Stimulated activated CD4-positive, alpha-beta T cell treated with anti-CD3 and anti-CD28 coated beads, TNF-alpha, amount 100 ng/mL, for 1 hour (primary cell): ENCODE data around the gene NFKBIL1.
A peak's percentile ranks its signal among the peaks of the same experiment; 100 is the strongest.
"Not testable (repeated sequence)": the region's sequence is repeated elsewhere in the genome, so short reads cannot be mapped to it uniquely, and the experiment has no call there.

Experiments used
- DNase-seq, 3 donors: peaks; one replicate each; pipeline ENCODE4 v3.0.0-alpha.2; 2020; ENCODE audit warnings: low read depth in 3 of 3, low spot score in 1 of 3

NFKBIL1 gene

DNA sequence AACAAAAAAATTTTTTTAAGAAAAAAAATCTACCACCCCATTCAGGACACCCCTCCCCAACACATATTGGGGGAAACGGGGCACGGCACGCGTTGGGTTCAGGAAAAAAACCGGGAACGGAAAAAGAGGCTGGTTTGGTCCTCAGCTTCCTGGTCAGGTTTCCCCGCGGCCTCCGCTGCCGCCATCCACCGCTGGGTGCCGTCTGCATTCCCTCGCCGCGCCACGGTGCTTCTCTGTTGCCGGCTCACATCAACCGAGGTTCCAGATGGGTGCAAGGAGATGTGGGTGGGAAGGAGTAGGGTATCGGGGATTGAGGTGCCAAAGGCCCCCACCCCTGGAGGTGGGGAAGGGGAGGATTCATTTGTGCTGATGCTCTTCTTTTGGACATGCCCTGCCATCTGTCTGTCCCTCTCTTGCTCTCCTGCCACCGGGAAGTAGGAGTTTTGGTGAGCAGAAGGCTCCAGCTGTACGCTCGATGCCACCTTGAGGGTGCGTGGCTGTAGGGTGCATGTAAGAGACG lies 12.8 kb upstream of the NFKBIL1 start:
- DNase-seq, result no peak

DNA sequence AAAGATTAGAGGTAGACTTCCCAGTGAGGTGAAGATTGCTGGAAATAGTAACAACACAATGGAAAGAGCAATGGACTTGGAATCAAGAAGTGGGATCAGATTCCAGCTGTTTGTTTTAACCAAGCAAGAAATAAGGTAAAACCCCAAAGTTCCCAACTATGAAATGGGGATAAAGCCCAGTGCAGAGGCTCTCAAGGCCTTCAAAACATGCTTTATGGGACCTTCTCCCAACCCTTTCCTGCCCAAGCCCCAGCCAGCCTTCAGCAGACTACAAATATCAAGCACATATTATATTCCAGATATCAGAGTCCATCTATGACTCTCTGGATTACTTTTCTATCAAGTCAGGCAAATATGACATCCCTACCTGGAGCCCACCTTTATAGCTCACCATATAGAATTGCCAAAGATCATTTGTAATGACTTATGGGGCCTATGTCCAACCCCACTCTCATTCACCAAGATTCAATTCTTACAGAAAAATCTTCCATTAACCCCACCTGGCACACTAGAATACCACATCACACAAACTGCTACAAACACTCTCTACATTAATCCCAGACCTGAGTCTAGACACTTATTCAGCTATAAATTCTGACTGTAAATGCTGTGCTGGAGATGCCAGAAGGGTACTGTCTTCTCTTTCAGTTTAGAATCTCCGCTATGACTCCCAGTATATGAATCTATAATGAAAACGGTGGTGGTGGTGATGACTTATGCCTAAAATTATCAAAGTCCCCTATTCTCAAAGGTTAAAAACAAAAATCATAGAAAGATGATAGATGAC lies 11.7 kb upstream of the NFKBIL1 start:
- no peak for DNase-seq

DNA sequence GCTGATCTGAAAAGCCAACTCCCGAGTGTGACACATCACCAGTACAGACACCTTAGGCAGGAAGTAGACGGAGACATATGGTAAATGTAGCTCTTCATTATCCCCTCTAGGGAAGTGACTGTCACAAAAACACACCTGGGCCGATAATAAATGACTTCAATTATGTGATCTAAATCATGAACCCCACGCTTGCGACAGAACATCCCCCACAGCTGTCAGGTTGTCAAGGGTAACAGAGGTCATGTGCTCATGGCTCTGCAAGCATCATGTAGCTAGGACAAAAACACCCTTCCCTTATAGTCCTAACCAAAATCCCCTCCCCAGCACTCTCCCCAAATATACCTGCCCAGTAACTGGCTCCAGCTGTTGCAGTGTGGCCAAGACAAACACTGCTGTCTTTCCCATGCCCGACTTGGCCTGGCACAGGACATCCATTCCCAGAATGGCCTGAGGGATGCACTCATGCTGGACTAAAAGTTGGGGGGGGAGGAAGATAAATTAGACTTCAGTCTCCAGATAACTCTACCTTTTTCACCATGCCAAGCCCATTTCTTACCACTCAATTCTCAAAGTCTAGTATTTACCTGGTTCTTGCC lies 8.5 kb upstream of the NFKBIL1 start:
- DNase-seq, result no peak

DNA sequence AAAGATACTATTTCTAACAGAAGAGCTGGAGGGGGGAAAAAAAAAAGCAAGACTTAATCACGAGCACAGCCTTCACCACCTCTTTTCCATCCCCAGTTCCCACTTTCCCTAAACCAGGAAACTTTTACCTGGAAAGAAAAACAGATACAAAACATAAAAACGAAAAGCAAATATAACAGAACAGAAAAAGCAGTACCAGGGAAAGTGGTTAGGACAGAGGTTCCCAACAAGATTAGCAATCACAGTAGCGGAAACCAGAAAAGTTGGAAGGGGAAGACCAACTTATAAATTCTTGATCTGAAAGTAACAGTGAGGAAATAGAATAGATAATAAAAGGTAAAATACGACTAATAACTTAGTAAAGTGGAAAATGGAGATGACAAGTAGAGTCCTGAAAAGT lies 6.8 kb upstream of the NFKBIL1 start:
- no peak for DNase-seq

DNA sequence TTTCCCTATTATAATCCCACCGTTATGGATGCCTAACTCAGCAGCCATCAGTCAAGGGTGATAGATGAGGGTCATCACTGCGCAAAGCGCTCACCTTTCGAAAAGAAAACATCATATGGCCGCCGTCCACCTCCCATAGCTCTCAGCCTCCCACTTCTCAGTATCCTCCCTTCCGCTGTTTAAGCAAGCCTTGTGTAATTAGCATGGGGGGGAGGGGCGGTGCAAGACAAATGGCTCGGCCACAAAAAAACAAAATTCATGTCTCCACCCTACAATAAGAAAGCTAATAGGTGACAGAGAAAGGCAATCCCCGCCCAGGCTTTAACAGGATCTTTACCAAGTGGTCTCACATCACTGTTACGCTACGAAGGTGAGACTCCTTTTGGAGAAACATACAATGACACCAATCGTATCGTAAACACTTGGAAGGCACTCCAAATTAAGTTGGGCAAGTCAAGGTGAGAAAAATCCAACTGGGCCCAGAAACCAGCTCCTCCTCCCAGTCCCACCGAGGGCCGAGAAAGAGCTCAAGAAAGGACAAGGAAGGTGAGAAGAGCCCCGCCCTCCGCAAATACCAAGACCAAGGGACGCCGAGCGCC lies 6.2 kb upstream of the NFKBIL1 start:
- DNase-seq, result peak in 1 of 3 donors; percentile 37

DNA sequence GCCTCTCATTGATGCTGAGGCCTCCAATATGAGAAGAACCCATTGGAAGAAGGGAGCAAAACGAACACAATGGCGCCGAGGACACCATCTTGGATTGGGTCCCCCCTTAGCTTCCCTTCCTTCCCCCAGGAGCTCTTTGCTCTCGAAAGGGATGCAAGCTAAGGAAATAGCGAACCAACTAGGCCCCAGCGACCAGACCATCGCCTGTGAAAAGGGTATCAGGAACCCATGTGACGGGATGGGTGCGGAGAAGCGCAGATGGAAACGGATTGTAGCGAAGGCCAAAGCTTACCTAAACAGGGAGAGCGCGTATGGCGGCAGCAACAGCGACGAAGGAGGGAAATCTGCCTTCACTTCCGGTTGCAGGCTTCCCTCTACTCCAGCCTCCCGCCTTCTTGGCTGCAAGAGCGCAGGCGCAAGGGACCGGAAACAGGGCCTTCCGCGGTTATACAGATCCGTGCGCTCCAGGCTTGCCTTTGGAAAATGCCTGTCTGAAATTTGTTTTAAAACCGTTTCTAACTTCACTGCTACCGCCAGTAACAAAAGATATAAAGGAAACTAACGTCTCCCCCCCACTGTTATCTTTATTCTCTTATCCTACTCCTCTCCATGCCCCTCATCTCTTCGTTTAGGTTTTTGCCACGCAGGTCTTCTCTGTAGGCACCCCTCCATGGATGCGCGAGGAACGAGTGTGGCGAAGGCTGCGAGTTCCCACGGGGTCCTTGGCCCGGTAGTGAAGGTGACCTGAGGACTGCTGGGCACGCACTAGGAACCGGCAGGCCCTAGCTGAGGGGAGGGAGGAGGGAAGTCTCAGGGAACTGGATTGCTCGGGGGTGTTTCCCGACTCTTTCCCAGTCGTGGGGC lies 5.5 kb upstream of the NFKBIL1 start, which contains the start of gene DDX39B:
DDX39B (minus strand) TSS at position 346 of the 864 bp plus-strand sequence. CDS start 1,471 bp downstream, outside the sequence.
- DNase-seq, result peak; percentile 80 to 91 (median 86)

DNA sequence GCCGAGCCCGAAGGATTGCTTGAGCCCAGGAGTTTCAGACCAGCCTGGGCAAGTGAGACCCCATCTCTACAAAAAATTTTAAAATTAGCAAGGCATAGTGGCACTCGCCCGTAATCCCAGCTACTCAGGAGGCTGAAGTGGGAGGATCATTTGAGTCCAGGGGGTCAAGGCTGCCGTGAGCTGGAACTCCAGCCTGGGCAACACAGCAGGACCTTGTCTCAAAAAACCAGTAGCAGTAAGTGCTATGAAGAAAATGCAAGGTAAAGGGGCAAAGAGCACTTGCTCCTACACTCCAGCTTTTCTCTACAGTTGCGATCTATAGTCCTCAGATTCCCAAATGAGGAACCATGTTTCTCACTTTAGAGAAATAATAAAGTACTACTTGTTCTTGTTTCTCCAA lies 3.8 kb upstream of the NFKBIL1 start:
- no peak for DNase-seq

DNA sequence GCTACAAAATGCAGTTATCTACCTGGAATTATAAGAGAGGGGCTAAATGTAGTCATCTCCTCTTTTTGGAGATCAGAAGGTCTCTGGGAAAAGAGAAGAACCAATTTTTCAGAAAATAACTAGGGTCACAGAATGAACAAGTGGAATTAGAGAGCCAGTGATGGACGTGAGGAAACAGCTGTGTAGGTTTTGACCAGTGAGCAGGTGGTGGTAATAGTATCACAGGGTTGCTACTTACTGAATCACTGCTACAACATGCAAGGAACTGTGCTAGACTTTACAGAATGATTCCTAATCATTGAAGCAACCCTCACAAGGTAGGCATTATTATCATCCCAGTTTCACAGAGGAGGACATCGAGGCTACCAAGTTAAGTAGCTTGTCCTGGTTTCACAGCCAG lies 2.7 kb upstream of the NFKBIL1 start:
- no peak for DNase-seq

DNA sequence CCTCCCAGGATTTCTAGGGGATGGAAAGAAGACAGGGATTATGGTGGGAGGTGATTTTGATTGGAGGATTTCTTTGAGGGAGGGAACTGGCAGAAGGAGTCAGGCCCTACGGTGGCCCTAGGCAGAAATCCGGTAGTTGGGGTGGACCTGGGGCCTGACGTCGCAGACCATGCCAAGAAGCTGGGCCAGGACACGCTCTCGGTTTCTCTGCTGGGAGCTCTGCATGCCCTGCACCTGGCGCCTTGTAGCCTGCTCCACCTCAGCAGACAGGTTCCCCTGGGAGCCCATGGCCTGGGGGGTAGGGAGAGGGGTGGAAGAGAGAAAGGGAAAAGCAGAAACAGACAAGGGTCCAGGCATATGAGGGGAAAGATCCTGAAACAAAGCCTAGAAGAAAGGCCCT lies 2.1 kb upstream of the NFKBIL1 start:
- no peak for DNase-seq

DNA sequence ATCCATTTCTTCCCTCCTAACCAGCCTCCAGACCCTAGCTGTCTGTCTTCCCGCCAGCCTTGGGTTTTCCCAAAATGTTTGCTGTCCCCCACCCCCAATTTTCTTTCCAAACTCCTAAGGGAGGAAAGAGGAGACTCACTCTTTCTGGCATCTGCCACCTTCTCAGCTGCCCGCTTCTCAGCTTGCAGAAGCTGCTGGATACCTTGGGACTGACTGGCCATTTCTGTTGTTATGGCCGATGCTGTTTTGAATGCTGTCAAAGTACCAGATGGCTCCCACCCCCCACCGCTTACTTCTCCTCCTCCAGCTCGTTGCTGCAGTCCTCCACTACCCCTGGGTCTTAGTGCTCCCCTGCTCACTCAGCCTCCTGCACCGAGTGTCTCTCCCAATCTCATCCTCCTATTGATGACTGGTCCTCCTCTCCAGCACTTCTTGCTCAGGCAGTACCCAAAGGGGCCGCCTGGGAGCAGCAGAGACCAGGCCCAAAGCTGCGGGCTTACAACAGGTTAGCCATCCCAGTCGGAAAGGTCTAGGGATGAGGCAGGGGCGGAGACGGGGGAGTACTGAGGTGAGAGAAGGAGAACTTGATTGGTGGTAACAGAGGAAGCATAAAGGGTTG lies 960 bp upstream of the NFKBIL1 start, which contains the start of gene ATP6V1G2:
ATP6V1G2 (minus strand) TSS at position 270 of the 619 bp plus-strand sequence; CDS start at position 221, 49 bp downstream.
- peak in 2 of 3 donors; percentile 68 to 79 for DNase-seq

DNA sequence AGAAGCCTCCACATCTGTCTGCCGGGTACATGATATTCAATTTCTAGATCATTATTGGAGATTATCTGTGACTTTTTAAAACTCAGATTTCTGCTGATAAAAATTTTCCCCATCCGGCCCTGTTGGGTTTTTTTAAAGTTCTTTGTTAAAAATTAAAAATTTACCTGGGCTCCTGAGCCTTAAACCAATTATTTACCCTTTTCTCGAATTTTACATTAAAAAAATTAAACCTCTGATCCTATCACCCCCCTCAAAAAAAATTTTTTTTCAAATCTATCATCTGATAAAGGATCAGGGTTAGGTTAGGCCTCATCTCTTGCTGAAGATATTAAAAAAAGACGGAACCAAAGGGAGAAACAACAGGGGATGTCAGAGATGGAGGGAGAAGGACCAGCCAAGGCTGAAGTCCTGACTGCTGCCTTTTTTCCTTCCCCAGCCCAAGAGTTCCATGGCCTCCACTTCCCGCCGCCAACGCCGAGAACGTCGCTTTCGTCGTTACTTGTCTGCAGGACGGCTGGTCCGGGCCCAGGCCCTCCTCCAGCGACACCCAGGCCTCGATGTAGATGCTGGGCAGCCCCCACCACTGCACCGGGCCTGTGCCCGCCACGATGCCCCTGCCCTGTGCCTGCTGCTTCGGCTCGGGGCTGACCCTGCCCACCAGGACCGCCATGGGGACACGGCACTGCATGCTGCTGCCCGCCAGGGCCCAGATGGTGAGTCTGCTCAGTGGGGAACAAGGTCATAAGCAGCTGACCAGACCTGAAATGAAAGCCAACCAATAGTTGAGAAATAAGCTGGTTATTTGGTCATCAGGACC lies 527 bp downstream of the NFKBIL1 start:
- no peak for DNase-seq

DNA sequence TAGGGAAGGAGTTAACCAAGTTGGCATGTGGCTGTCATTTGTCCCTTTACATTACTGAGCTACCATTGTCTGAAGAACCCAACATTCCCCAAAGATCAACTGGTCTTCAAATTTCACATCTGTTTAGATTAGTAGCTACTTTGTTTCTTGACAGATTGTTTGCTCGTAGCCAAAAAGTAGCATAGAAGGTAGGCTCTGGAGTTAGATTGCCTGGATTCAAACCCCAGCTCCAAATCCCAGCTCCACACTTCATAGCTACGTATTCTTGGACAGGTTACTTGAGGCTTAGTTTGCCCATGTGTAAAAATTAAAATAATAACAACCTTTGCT lies 1.1 kb downstream of the NFKBIL1 start:
- DNase-seq, result no peak

DNA sequence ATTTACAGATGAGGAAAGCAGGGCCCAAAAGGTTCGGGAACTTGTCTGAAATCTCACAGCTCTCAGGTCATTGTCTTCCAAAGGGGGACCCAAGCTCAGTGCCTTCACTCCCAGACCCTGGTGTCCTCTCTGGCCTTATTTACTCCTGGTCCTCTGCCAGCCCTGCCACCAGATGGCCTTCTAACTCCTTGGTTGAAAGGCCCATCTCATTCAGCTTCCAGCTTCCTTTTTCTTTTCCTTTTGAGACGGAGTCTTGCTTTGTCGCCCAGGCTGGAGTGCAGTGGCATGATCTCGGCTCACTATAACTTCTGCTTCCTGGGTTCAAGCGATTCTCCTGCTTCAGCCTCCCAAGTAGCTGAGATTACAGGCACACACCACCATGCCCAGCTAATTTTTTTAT lies 4.0 kb downstream of the NFKBIL1 start:
- DNase-seq, result not testable (repeated sequence)

DNA sequence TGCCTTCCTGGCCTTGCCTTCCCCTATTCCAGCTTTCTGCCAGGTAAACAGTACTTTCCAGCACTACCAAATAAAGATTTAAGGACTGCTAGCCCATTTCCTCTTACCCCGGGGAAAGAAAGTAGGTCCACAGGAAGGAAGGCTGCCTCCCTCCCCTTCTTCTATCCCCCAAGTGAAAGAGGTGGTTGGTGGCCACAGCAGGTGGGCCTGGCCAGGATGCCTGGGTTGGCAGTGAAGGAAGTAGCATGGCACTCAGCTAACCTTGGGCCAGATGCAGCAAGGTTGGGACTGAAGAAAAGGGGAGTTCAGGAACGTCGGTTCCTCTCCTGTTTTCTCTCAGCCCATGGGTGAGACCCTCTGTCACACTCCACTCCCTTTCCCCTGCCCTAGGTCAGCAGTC lies 8.9 kb downstream of the NFKBIL1 start:
- DNase-seq, result no peak

DNA sequence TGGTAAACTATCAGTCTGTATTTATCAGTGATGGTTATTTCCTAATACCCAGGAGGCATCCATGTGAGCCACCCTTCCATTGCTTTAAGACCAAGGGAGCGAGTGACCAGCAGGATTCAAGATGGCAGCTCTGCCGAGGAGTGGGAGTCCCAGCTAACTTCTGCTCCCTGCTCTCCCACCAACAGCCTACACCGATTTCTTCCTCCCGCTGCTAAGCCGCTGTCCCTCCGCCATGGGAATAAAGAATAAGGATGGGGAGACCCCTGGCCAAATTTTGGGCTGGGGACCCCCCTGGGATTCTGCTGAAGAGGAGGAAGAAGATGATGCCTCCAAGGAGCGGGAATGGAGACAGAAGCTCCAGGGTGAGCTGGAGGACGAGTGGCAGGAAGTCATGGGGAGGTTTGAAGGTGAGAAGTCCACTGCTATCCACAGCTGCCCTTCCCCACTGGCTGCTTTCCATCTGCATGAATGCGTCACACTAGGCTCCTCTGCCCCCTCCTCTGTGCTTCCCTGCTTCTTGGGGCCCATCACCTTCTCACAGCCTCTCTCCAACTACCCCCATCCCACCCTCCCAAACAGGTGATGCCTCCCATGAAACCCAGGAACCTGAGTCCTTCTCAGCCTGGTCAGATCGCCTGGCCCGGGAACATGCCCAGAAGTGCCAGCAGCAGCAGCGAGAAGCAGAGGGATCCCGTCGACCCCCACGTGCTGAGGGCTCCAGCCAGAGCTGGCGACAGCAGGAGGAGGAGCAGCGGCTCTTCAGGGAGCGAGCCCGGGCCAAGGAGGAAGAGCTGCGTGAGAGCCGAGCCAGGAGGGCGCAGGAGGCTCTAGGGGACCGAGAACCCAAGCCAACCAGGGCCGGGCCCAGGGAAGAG lies 10.3 kb downstream of the NFKBIL1 start:
- no peak for DNase-seq

DNA sequence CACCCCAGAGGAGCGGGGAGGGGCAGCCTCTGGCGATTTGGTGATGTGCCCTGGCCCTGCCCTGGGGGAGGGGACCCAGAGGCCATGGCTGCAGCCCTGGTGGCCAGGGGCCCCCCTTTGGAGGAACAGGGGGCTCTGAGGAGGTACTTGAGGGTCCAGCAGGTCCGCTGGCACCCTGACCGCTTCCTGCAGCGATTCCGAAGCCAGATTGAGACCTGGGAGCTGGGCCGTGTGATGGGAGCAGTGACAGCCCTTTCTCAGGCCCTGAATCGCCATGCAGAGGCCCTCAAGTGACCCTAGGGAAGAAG lies 10.9 kb downstream of the NFKBIL1 start:
- no peak for DNase-seq

DNA sequence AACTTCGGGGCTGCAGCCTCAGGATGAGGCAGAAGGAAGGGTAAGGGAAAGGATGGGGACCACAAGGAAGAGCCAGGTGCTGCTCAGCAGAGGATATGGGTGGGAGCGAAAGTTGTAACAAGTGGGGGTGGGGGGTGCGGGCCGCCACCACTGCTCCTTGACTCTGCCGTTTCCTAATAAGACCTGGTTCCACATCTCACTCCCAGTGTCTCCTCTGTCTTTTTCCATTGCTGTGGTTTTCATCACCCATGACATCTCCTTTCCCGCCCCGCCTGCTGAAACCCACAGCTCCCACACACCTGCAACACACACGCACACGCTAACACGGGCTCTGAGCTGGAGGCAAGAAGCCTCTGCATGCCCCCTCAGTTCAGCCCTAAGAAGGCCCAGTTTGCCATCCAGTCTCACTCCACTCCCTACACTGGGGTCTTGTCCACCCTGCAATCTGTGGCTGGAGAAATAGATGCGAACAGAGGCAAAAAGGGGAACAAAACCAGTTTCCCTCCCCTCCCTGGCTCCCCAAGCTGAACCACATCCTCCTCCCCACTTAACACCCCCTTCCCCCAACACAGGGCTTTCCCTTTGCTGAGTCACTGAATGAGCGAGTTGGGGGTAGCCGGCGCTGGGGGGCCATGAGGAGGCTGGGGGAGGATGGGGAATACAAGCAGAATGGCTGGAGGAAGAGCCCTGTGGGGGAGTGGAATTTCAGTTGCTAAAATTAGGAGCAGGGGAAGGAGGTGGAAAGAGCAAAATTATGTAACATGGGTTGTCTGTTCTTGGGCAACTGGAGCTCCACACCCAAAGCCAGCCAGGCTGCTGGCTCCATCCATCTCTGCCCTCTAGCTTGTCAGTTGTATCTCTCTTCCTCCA lies 11.5 kb downstream of the NFKBIL1 start:
- no peak for DNase-seq

DNA sequence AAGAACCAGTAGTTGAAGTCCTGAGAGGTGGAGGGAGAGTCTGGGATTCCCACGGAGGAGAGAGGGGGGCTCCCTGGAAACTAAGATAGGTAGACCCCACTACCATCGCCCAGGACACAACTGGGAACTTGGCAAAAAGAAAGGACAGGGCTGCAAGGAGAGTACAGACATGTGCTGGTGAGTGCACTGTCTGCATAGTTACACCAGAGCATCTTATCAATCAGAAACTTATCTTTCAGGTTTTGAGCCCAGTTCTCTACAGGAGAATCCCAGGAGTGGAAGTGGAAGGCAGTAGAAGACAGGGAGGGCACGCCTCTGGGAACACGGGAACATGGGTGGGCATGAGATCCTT lies 12.2 kb downstream of the NFKBIL1 start:
- DNase-seq, result no peak
